ENCODE measurements around the gene NDUFS2. TPM values are rescaled to one million over a fixed set of nuclear protein-coding genes. Genes with fewer than 3 reads are reported as not detected.

Gene NDUFS2
- polyA plus RNA-seq, 1 experiment = 150 TPM

GRCh38 chr1:161198897-161199431, 3.2 kb upstream of the NDUFS2 start, which contains the start of gene ADAMTS4:
ADAMTS4 (minus strand) TSS chr1:161199054; CDS start chr1:161198627, 427 bp downstream.
- ChIA-PET POLR2A (interaction anchor here (0.8 to 1.3 kb wide), 4 partner anchors 8 to 115 kb away, joined by 3 read pairs; partner anchors contain the start of genes PPOX and SDHC), CTCF (interaction anchor here (0.7 to 3.5 kb wide), 6 partner anchors 8 to 183 kb away, joined by 3 to 29 read pairs (median 6); partner anchors contain the start of gene TOMM40L)
- Histone ChIP-seq H3K27me3 (ENCODE audit: control insufficient read depth, insufficient read depth, low read length) (no peaks in the 10 kb centered on the region), H3K9me3 (ENCODE audit: control insufficient read depth, insufficient read depth, low read length) (no peaks in the 10 kb centered on the region), H3K27ac (ENCODE audit: low read depth, low read length) (peak within 1 kb of the TSS; percentile 57), H3K4me3 (ENCODE audit: low read depth, low read length) (peak within 1 kb of the TSS; percentile 51)
- TF ChIP-seq CTCF (IDR thresholded peaks at IDR 0.05; ENCODE audit: low read depth, low read length) = no peak
- peak; percentile 48 for DNase-seq (ENCODE audit: low read depth, low spot score)

GRCh38 chr1:161199506-161200139, 2.5 kb upstream of the NDUFS2 start:
- DNase-seq (ENCODE audit: low read depth, low spot score) = no peak
- Histone ChIP-seq H3K4me3 (ENCODE audit: low read depth, low read length) (no peak overlapping the region), H3K27ac (ENCODE audit: low read depth, low read length) (peak overlapping the region; percentile 57), H3K9me3 (ENCODE audit: control insufficient read depth, insufficient read depth, low read length) (no peaks in the 10 kb centered on the region), H3K27me3 (ENCODE audit: control insufficient read depth, insufficient read depth, low read length) (no peaks in the 10 kb centered on the region)
- CTCF ChIA-PET = interaction anchor here (1.3 to 3.5 kb wide), 4 partner anchors 9 to 183 kb away, joined by 3 to 29 read pairs (median 7); partner anchors contain the start of gene TOMM40L
- no peak for TF ChIP-seq CTCF (IDR thresholded peaks at IDR 0.05; ENCODE audit: low read depth, low read length)
- POLR2A ChIA-PET = interaction anchor here (1.1 to 1.3 kb wide), 2 partner anchors 18 to 114 kb away, joined by 3 read pairs; partner anchors contain the start of gene SDHC

- ChIA-PET POLR2A (interaction anchor here (1.9 kb wide), 1 partner anchor 16 kb away, joined by 9 read pairs; no protein-coding TSS in a partner anchor), CTCF (interaction anchor here (6.8 to 7.0 kb wide), 2 partner anchors 8 to 26 kb away, joined by 62 to 87 read pairs; partner anchors contain the start of gene TOMM40L)
- Histone ChIP-seq H3K9me3 (ENCODE audit: control insufficient read depth, insufficient read depth, low read length) (no peaks in the 10 kb centered on the region), H3K27ac (ENCODE audit: low read depth, low read length) (peak overlapping the region; percentile 99), H3K4me3 (ENCODE audit: low read depth, low read length) (no peak overlapping the region), H3K27me3 (ENCODE audit: control insufficient read depth, insufficient read depth, low read length) (no peaks in the 10 kb centered on the region)
- no peak for DNase-seq (ENCODE audit: low read depth, low spot score)
- TF ChIP-seq CTCF (IDR thresholded peaks at IDR 0.05; ENCODE audit: low read depth, low read length) = no peak
Measured at GRCh38 chr1:161200421-161200991, 1.7 kb upstream of the NDUFS2 start.

GRCh38 chr1:161200992-161201835, 953 bp upstream of the NDUFS2 start:
- H3K27ac ChIP-seq (ENCODE audit: low read depth, low read length) = peak overlapping the region; percentile 99
- peak; percentile 37 for DNase-seq (ENCODE audit: low read depth, low spot score)
- H3K4me3 ChIP-seq (ENCODE audit: low read depth, low read length) = peak overlapping the region; percentile 58
- TF ChIP-seq CTCF (IDR thresholded peaks at IDR 0.05; ENCODE audit: low read depth, low read length) = no peak
- POLR2A ChIA-PET = interaction anchor here (0.5 to 1.9 kb wide), 11 partner anchors 9 to 324 kb away, joined by 3 to 12 read pairs (median 4); partner anchors contain the start of genes TOMM40L and UFC1
- H3K27me3 ChIP-seq (ENCODE audit: control insufficient read depth, insufficient read depth, low read length) = no peaks in the 10 kb centered on the region
- H3K9me3 ChIP-seq (ENCODE audit: control insufficient read depth, insufficient read depth, low read length) = no peaks in the 10 kb centered on the region
- CTCF ChIA-PET = interaction anchor here (0.5 to 7.0 kb wide), 7 partner anchors 9 to 783 kb away, joined by 3 to 87 read pairs (median 11); partner anchors contain the start of gene TOMM40L

Measured in AG04450 (cell line).